ENCODE data around the gene DRC3. TPM values are rescaled to one million over a fixed set of nuclear protein-coding genes. Genes with fewer than 3 reads are reported as not detected.

The DRC3 gene
- total and polyA plus RNA-seq, 2 donors (not counting 1 experiment from before 2014, with no cell fraction given): 0.17 TPM; not detected in 1

GRCh38 chr17:18028952-18029540 is 56.4 kb downstream of the DRC3 start:
- DNase-seq (no peak), ATAC-seq (ENCODE audit: low read depth) (no peak)
- Histone ChIP-seq H3K27me3 (replicated peaks in 1 of 4; ENCODE audit: control extremely low read depth in 1 of 4, control insufficient read depth in 3 of 4, insufficient read depth in 4 of 4, low read length in 3 of 4) (no peaks in the 10 kb centered on the region), H2AFZ (ENCODE audit: insufficient read depth, low read depth, low read length, poor library complexity, severe bottlenecking) (no peak overlapping the region), H4K20me1 (ENCODE audit: control insufficient read depth, insufficient read depth, low read length, poor library complexity, severe bottlenecking) (peaks cover 59% of the 10 kb centered on the region), H3K36me3 (replicated peaks in 1 of 2; ENCODE audit: control extremely low read depth in 1 of 2, control insufficient read depth in 1 of 2, extremely low read depth in 1 of 2, insufficient read depth in 2 of 2, low read length in 1 of 2) (peaks cover 2 to 42% of the 10 kb centered on the region in 2 experiments), H3K27ac (ENCODE audit: low read length in 2 of 2) (no peak overlapping the region), H3K9me3 (ENCODE audit: control extremely low read depth in 1 of 3, control insufficient read depth in 2 of 3, insufficient read depth in 1 of 3, low read length in 2 of 3) (no peaks in the 10 kb centered on the region), H3K79me2 (ENCODE audit: control insufficient read depth, insufficient read depth, low read length) (peaks cover 74% of the 10 kb centered on the region), H3K4me2 (replicated peaks; ENCODE audit: low read depth, low read length, poor library complexity, severe bottlenecking) (no peak overlapping the region), H3K9ac (ENCODE audit: low read length) (no peak overlapping the region), H3K4me3 (ENCODE audit: control extremely low read depth in 1 of 5, extremely low read depth in 1 of 5, insufficient read depth in 1 of 5, low read depth in 2 of 5, low read length in 4 of 5) (no peak overlapping the region), H3K4me1 (ENCODE audit: control insufficient read depth in 2 of 2, insufficient read depth in 2 of 2, low read length in 2 of 2) (peaks cover 0 to 17% of the 10 kb centered on the region in 2 donors)
- ChIA-PET POLR2A (no interaction called here), CTCF (no interaction called here)
- Mint-ChIP-seq H3K4me1 (peaks cover 22% of the 10 kb centered on the region), H3K27me3 (no peaks in the 10 kb centered on the region), H3K4me3 (no peak overlapping the region), H3K27ac (no peak overlapping the region), H3K9me3 (ENCODE audit: insufficient read depth) (no peaks in the 10 kb centered on the region)
- intact Hi-C loops (cut with micrococcal nuclease): no loop called here
- TF ChIP-seq CTCF (IDR thresholded peaks at IDR 0.05): no peak
- TF ChIP-seq EZH2 (IDR thresholded peaks at IDR 0.05; ENCODE audit: borderline replicate concordance, insufficient read depth, low read depth, low read length, poor library complexity, severe bottlenecking): no peak
- WGBS (ENCODE audit: insufficient coverage): 100% methylated on average over 1 of the region's 8 CpGs

- peaks cover 96% of the 10 kb centered on the region for H3K79me2 ChIP-seq (ENCODE audit: control insufficient read depth, insufficient read depth, low read length)
- peaks cover 73% of the 10 kb centered on the region for H4K20me1 ChIP-seq (ENCODE audit: control insufficient read depth, insufficient read depth, low read length, poor library complexity, severe bottlenecking)
- DNase-seq: no peak
- H3K27ac ChIP-seq (ENCODE audit: low read length in 2 of 2): no peak overlapping the region
- no peaks in the 10 kb centered on the region for H3K27me3 Mint-ChIP-seq
- peaks cover 2 to 17% of the 10 kb centered on the region in 2 experiments for H3K36me3 ChIP-seq (replicated peaks in 1 of 2; ENCODE audit: control extremely low read depth in 1 of 2, control insufficient read depth in 1 of 2, extremely low read depth in 1 of 2, insufficient read depth in 2 of 2, low read length in 1 of 2)
- H3K27ac Mint-ChIP-seq: no peak overlapping the region
- H3K9me3 Mint-ChIP-seq (ENCODE audit: insufficient read depth): no peaks in the 10 kb centered on the region
- WGBS (ENCODE audit: insufficient coverage): 0% methylated on average over 2 of the region's 2 CpGs
- H3K4me2 ChIP-seq (replicated peaks; ENCODE audit: low read depth, low read length, poor library complexity, severe bottlenecking): no peak overlapping the region
- no peak overlapping the region for H2AFZ ChIP-seq (ENCODE audit: insufficient read depth, low read depth, low read length, poor library complexity, severe bottlenecking)
- TF ChIP-seq CTCF (IDR thresholded peaks at IDR 0.05) (no peak), EZH2 (IDR thresholded peaks at IDR 0.05; ENCODE audit: borderline replicate concordance, insufficient read depth, low read depth, low read length, poor library complexity, severe bottlenecking) (no peak)
- no peaks in the 10 kb centered on the region for H3K27me3 ChIP-seq (replicated peaks in 1 of 4; ENCODE audit: control extremely low read depth in 1 of 4, control insufficient read depth in 3 of 4, insufficient read depth in 4 of 4, low read length in 3 of 4)
- H3K4me3 ChIP-seq (ENCODE audit: control extremely low read depth in 1 of 5, extremely low read depth in 1 of 5, insufficient read depth in 1 of 5, low read depth in 2 of 5, low read length in 4 of 5): no peak overlapping the region
- ChIA-PET POLR2A (no interaction called here), CTCF (interaction anchor here (0.7 to 1.8 kb wide), 5 partner anchors 24 to 1032 kb away, joined by 3 to 4 read pairs (median 4); no protein-coding TSS in a partner anchor)
- peaks cover 38% of the 10 kb centered on the region for H3K4me1 Mint-ChIP-seq
- H3K9me3 ChIP-seq (ENCODE audit: control extremely low read depth in 1 of 3, control insufficient read depth in 2 of 3, insufficient read depth in 1 of 3, low read length in 2 of 3): no peaks in the 10 kb centered on the region
- no peak for ATAC-seq (ENCODE audit: low read depth)
- intact Hi-C loops (cut with micrococcal nuclease): loop anchor here (2.0 to 10.0 kb wide), 4 partner anchors 141 to 1943 kb away; partner anchors contain the start of genes AKAP10, MPRIP and SREBF1
- H3K4me1 ChIP-seq (ENCODE audit: control insufficient read depth in 2 of 2, insufficient read depth in 2 of 2, low read length in 2 of 2): peaks cover 2 to 23% of the 10 kb centered on the region in 2 donors
- no peak overlapping the region for H3K9ac ChIP-seq (ENCODE audit: low read length)
- no peak overlapping the region for H3K4me3 Mint-ChIP-seq
Observed at GRCh38 chr17:18031955-18032354, 59.3 kb downstream of the DRC3 start.

Data from B cell (primary cell).